GM18951 (cell line): ENCODE results near the gene UGT1A1.
"Not testable (repeated sequence)": the region's sequence is repeated elsewhere in the genome, so short reads cannot be mapped to it uniquely, and the experiment has no call there.

Experiments used
- POLR2A ChIP-seq: IDR thresholded peaks from 4 replicates; pipeline ENCODE4 v1.6.1; 2011; ENCODE audit warnings: mild to moderate bottlenecking; ENCODE audit not compliant: insufficient read length, insufficient read depth; ENCODE audit errors: extremely low read depth
- in situ Hi-C: fragments of 300-500 bp; cut with MboI; formaldehyde crosslinking; loops from one replicate; pipeline ENCODE4 v1.12.0; 2022; ENCODE audit warnings: low sequenced_read_pairs, mixed read lengths, inconsistent platforms; ENCODE audit not compliant: unreplicated experiment

UGT1A1 gene

GRCh38 chr2:233760043-233760442, at the start of gene UGT1A1:
Gene UGT1A1, plus strand, starts transcription at chr2:233760270. Its CDS starts 18 bp downstream, at chr2:233760288.
- in situ Hi-C loops: no loop called here
- TF ChIP-seq POLR2A: no peak

GRCh38 chr2:233711312-233712008, 48.6 kb upstream of the UGT1A1 start:
- TF ChIP-seq POLR2A: no peak
- in situ Hi-C loops: no loop called here

- in situ Hi-C loops: no loop called here
- no peak for TF ChIP-seq POLR2A
Observed at GRCh38 chr2:233712611-233713261, 47.3 kb upstream of the UGT1A1 start, which contains the start of gene UGT1A5. Gene UGT1A5, plus strand, starts transcription at chr2:233712907. Its CDS starts 85 bp downstream, at chr2:233712992.

- TF ChIP-seq POLR2A: no peak
- in situ Hi-C loops: no loop called here
Observed at GRCh38 chr2:233713262-233713615, 46.8 kb upstream of the UGT1A1 start.

GRCh38 chr2:233714121-233714520, 45.9 kb upstream of the UGT1A1 start:
- TF ChIP-seq POLR2A: no peak
- in situ Hi-C loops: no loop called here

DNA sequence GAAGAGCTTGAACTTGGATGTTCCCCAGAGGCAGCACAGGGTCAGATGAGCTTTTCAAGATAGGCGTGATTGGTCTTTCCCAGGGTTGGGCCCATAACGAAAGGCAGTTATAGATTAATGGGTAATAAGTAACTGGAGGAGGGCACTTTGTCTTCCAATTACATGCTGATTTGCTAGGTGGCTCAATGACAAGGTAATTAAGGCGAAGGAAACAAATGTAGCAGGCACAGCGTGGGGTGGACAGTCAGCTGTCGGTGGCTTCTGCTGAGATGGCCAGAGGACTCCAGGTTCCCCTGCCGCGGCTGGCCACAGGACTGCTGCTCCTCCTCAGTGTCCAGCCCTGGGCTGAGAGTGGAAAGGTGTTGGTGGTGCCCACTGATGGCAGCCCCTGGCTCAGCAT, 41.5 kb upstream of the UGT1A1 start, which contains the start of gene UGT1A4:
Gene UGT1A4 (plus strand): TSS at position 185 of the 400 bp plus-strand sequence. CDS start 85 bp downstream, at position 270.
- in situ Hi-C loops: no loop called here
- no peak for TF ChIP-seq POLR2A

DNA sequence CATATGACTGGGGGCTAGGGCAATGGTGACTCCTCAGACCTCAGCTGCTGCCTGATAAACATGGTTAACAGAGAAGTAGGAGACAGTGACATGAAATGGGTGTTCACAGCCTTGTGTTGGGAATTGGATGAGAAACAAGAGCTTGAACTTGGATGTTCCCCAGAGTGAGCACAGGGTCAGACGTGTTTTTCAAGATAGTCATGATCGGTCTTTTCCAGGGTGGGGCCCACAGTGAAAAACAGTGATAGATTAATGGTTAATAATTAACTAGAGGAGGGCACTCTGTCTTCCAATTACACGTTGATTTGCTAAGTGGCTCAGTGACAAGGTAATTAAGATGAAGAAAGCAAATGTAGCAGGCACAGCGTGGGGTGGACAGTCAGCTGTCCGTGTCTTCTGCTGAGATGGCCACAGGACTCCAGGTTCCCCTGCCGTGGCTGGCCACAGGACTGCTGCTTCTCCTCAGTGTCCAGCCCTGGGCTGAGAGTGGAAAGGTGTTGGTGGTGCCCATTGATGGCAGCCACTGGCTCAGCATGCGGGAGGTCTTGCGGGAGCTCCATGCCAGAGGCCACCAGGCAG, 31.3 kb upstream of the UGT1A1 start, which contains the start of gene UGT1A3:
Gene UGT1A3 (plus strand): TSS at position 320 of the 579 bp plus-strand sequence. CDS start 85 bp downstream, at position 405.
- no peak for TF ChIP-seq POLR2A
- in situ Hi-C loops: no loop called here

- in situ Hi-C loops: not testable (repeated sequence)
Observed at GRCh38 chr2:233736868-233737653, 23.0 kb upstream of the UGT1A1 start.

GRCh38 chr2:233740870-233741269, 19.2 kb upstream of the UGT1A1 start:
- in situ Hi-C loops: no loop called here
- no peak for TF ChIP-seq POLR2A

DNA sequence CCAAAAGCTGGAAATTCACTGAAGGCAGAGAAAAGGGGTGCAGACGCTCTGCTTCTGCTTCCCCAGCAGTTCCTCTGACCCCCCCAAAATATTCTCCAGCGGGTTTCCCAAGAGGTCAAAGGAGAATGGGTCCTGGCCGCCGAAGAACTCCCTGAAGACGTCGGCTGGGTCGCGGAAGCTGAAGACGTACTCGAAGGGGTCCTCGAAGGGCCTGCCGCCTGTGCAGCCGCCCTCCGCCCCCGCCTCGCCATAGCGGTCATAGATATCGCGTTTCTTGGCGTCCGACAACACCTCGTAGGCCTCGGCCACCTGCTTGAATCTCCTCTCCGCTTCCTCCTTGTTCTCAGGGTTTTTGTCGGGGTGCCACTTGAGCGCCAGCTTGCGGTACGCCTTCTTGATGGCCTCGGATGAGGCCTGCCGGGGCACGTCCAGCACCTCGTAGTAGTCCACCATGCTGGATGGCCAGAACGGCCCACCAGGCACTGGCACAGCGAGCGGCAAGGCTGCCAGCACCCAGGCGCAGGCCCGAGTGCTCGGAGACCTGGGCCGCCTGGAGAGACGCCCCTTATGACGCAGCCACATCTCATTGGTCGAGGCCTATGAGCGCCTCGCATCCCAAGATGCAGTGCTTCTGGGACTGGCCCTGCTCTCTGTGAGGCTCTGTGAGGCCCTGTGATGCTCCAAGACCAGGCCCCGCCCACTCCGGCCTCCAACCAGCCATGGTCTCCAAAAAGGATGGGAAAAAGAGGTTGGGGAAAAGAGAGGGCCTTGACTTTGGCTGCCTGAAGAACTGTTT, 16.4 kb upstream of the UGT1A1 start:
- in situ Hi-C loops: no loop called here
- TF ChIP-seq POLR2A: no peak

- TF ChIP-seq POLR2A: no peak
- in situ Hi-C loops: no loop called here
Observed at GRCh38 chr2:233745073-233745755, 14.9 kb upstream of the UGT1A1 start.

DNA sequence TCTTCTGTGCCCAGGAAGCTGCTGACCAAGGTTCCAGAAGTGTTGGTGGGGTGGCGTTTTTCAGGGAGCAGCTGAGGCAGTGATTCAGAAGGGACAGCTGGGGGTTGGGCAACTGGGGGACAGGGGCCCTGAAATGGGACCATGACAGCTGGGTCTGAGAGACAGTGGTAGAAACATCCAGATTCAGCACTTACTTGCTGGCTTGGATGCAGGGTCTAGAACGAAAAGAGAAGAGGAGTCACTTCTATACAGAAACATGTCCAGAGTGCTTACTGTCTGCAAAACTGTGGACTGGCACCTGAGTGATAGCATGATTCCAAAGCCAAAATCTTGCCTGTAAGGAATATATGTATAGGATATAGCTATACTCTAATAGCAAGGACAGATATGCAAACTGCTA, 14.2 kb upstream of the UGT1A1 start:
- in situ Hi-C loops: not testable (repeated sequence)
